Fibroblast of peridontal ligament (primary cell): ENCODE measurements around the gene AGRN.
"Not testable (repeated sequence)": the region's sequence is repeated elsewhere in the genome, so short reads cannot be mapped to it uniquely, and the experiment has no call there.

Experiments
- DNase-seq: peaks from one replicate; pipeline ENCODE4 v3.0.0-alpha.2; 2010; ENCODE audit errors: extremely low read depth

The AGRN gene

GRCh38 chr1:1092149-1092855 lies 72.4 kb downstream of the AGRN start:
- DNase-seq = no peak

GRCh38 chr1:1092894-1093609 lies 73.1 kb downstream of the AGRN start:
- DNase-seq = no peak

GRCh38 chr1:1093610-1093943 lies 73.7 kb downstream of the AGRN start:
- DNase-seq = no peak

GRCh38 chr1:1094981-1095380 lies 75.1 kb downstream of the AGRN start:
- DNase-seq = no peak

GRCh38 chr1:1096136-1096535 lies 76.2 kb downstream of the AGRN start:
- DNase-seq = not testable (repeated sequence)

- no peak for DNase-seq
These were observed 78.9 kb downstream of the AGRN start for GRCh38 chr1:1098681-1099421.

GRCh38 chr1:1099506-1100183 lies 79.7 kb downstream of the AGRN start:
- DNase-seq = no peak

GRCh38 chr1:1100296-1100695 lies 80.4 kb downstream of the AGRN start:
- DNase-seq = no peak

GRCh38 chr1:1101503-1101902 lies 81.6 kb downstream of the AGRN start:
- no peak for DNase-seq

GRCh38 chr1:1104152-1104551 lies 84.2 kb downstream of the AGRN start:
- not testable (repeated sequence) for DNase-seq
